HCT116 (cell line): ENCODE results near the gene PLD1. TPM values are rescaled to one million over a fixed set of nuclear protein-coding genes. Genes with fewer than 3 reads are reported as not detected.

Source experiments
- ATAC-seq: fragments of 200-7000 bp; cut with Tn5 transposase; 2 replicates; pipeline ENCODE4 v1.9.1; 2020; ENCODE audit warnings: mild to moderate bottlenecking, moderate library complexity
- BruUV-seq: library from RNA; stranded (reverse); fragments of 400-500 nt; replicated peaks from 2 replicates; lab custom pipeline; 2021; lab: Mats Ljungman, UMichigan
- CTCF ChIA-PET: fragments of 300-600 bp; sonication (Branson Sonifier 250); formaldehyde crosslinking; loops from one replicate; lab custom pipeline; 2021; ENCODE audit warnings: antibody characterized with exemption; lab: Charles Lee
- POLR2A ChIA-PET: fragments of 300-600, 350-600 bp; sonication (Branson Sonifier 250); formaldehyde crosslinking; loops from one replicate; lab custom pipeline; 2021; ENCODE audit warnings: antibody characterized with exemption; lab: Charles Lee
- RAD21 ChIA-PET, 2 experiments: fragments of 300-600 bp; sonication (Branson Sonifier 250); formaldehyde crosslinking; loops; one replicate each; lab custom pipeline; 2023; ENCODE audit warnings: low total read pairs in 2 of 2; ENCODE audit not compliant: uncharacterized antibody in 2 of 2, unreplicated experiment in 2 of 2, low non-redundant PET in 1 of 2; lab: Charles Lee
- DNase-seq: peaks from one replicate; pipeline ENCODE4 v3.0.0-alpha.2; 2010; ENCODE audit warnings: low read depth, low spot score
- H2AFZ ChIP-seq: fragments of 200-600 bp; shearing (Covaris generic), sonication (generic); 2 replicates; pipeline ENCODE4 v1.6.1; 2017; ENCODE audit warnings: low read depth, mixed run types, mixed read lengths, antibody characterized with exemption, low read length; ENCODE audit not compliant: poor library complexity, severe bottlenecking
- H3K27ac ChIP-seq: 2 replicates; pipeline ENCODE4 v1.5.1; 2012; ENCODE audit warnings: low read depth, low read length
- H3K27me3 ChIP-seq: fragments of 200-600 bp; sonication (generic); 2 replicates; pipeline ENCODE4 v1.6.1; 2016; ENCODE audit warnings: mixed run types, low read length, mixed read lengths; ENCODE audit not compliant: insufficient read depth
- H3K36me3 ChIP-seq, 2 experiments: fragments of 200-500 bp in 1 of 2; fragments of 200-600 bp in 1 of 2; sonication (Bioruptor generic) in 1 of 2; sonication (generic) in 1 of 2; 2 replicates each; pipeline versions ENCODE4 v1.5.1 to v1.6.1; 2014 to 2016; ENCODE audit warnings: low read length in 2 of 2, inconsistent platforms in 1 of 2, mixed read lengths in 1 of 2, mixed run types in 1 of 2; ENCODE audit not compliant: insufficient read depth in 2 of 2, control insufficient read depth in 1 of 2
- H3K4me1 ChIP-seq, 2 experiments: fragments of 200-600 bp in 1 of 2; sonication (generic) in 1 of 2; 2 replicates each; pipeline versions ENCODE4 v1.5.1 to v1.6.1; 2012 to 2017; ENCODE audit warnings: low read length in 2 of 2, inconsistent platforms in 1 of 2, mild to moderate bottlenecking in 1 of 2, mixed read lengths in 1 of 2, mixed run types in 1 of 2, moderate library complexity in 1 of 2; ENCODE audit not compliant: insufficient read depth in 2 of 2, control insufficient read depth in 1 of 2
- H3K4me2 ChIP-seq: fragments of 200-600 bp; sonication (generic); 2 replicates; pipeline ENCODE4 v1.6.1; 2017; ENCODE audit warnings: mixed run types, low read length, mixed read lengths
- H3K4me3 ChIP-seq, 2 experiments: fragments of 200-600 bp in 1 of 2; sonication (generic) in 1 of 2; replicated peaks in 1 of 2; 2 replicates each; pipeline ENCODE4 v1.5.1; 2011 to 2016; ENCODE audit warnings: low read length in 2 of 2, control low read depth in 1 of 2, low read depth in 1 of 2, mild to moderate bottlenecking in 1 of 2, mixed read lengths in 1 of 2, mixed run types in 1 of 2
- H3K79me2 ChIP-seq: fragments of 200-600 bp; sonication (generic); 2 replicates; pipeline ENCODE4 v1.6.1; 2017; ENCODE audit warnings: mild to moderate bottlenecking, mixed run types, low read length, moderate library complexity, mixed read lengths; ENCODE audit not compliant: insufficient read depth
- H3K9ac ChIP-seq: fragments of 200-600 bp; sonication (generic); 2 replicates; pipeline ENCODE4 v1.6.1; 2016; ENCODE audit warnings: low read length, mixed read lengths
- H3K9me2 ChIP-seq: fragments of 200-600 bp; sonication (generic), shearing (Covaris generic); 2 replicates; pipeline ENCODE4 v1.6.1; 2017; ENCODE audit warnings: mixed run types, mild to moderate bottlenecking, moderate library complexity; ENCODE audit not compliant: insufficient read depth
- H3K9me3 ChIP-seq, 2 experiments: fragments of 200-500 bp in 1 of 2; fragments of 200-600 bp in 1 of 2; sonication (Bioruptor generic) in 1 of 2; sonication (generic) in 1 of 2; 2 replicates each; pipeline ENCODE4 v1.6.1; 2014 to 2017; ENCODE audit warnings: low read length in 2 of 2, mixed read lengths in 2 of 2, inconsistent platforms in 1 of 2, low read depth in 1 of 2, mild to moderate bottlenecking in 1 of 2, mixed run types in 1 of 2, moderate library complexity in 1 of 2; ENCODE audit not compliant: control insufficient read depth in 1 of 2, insufficient read depth in 1 of 2
- H4K20me1 ChIP-seq: fragments of 200-600 bp; sonication (generic), shearing (Covaris generic); 2 replicates; pipeline ENCODE4 v1.6.1; 2017; ENCODE audit warnings: mixed run types, mild to moderate bottlenecking, moderate library complexity; ENCODE audit not compliant: insufficient read depth
- FOSL1 ChIP-seq: IDR thresholded peaks from 2 replicates; pipeline ENCODE4 v1.6.1; 2012; ENCODE audit warnings: low read depth
- RAD21 ChIP-seq: IDR thresholded peaks from 2 replicates; pipeline ENCODE4 v1.6.1; 2012; ENCODE audit warnings: low read depth, mild to moderate bottlenecking
- SIN3A ChIP-seq: IDR thresholded peaks from 2 replicates; pipeline ENCODE4 v1.6.1; 2012; ENCODE audit warnings: low read depth
- TCF7L2 ChIP-seq: IDR thresholded peaks from 2 replicates; pipeline ENCODE4 v1.7.0; 2011; ENCODE audit warnings: borderline replicate concordance, inconsistent platforms; ENCODE audit not compliant: insufficient read depth, insufficient read length; ENCODE audit errors: extremely low read depth
- YY1 ChIP-seq: IDR thresholded peaks from 2 replicates; pipeline ENCODE4 v1.6.1; 2011; ENCODE audit warnings: low read length, low read depth, moderate library complexity, mild to moderate bottlenecking; ENCODE audit not compliant: insufficient replicate concordance; ENCODE audit errors: extremely low read depth
- ZNF274 ChIP-seq: fragments of 200-500 bp; sonication (Bioruptor generic); IDR thresholded peaks from 2 replicates; pipeline ENCODE4 v1.6.1; 2014; ENCODE audit warnings: mild to moderate bottlenecking, low read depth, low read length, inconsistent platforms
- intact Hi-C: fragments of 100-400 bp; cut with micrococcal nuclease; formaldehyde crosslinking; loops from 2 replicates; pipeline ENCODE4 v1.10.0; 2022
- total RNA-seq: library from RNA; stranded (reverse); gene quantifications from one replicate; pipeline ENCODE4 v1.2.1, GENCODE V29; 2021; ENCODE audit not compliant: unreplicated experiment
- TF ChIP-seq, protein P1 (sequence below): IDR thresholded peaks from 2 replicates; pipeline ENCODE4 v1.6.1; 2012; ENCODE audit warnings: low read depth
- TF ChIP-seq, protein P2 (sequence below): IDR thresholded peaks from 2 replicates; pipeline ENCODE4 v1.6.1; 2012

The PLD1 gene
- total RNA-seq, 1 experiment from 2014 or later: 8.4 TPM

DNA sequence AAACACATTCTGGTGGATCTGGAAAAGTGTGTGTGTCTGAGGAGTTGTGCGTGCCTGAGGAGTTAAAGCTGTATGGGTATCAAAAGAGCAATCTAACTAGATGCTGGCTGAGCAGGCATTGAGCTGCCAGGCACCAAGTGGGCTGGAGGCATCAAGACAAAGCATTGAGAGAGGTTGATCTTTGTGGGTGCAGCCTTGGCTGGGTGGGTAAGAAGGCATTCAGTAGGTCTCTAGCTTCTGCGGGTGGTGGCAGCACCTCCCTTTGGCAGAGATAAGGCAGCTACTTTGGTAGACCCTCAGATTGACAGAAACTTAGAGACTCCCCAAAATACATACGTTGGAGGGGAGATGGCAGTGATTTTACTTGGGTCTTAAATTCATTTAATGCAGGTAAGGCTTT is 17.1 kb upstream of the PLD1 start:
- Histone ChIP-seq H3K9me3 (no peaks in the 10 kb centered on the region), H2AFZ (no peak overlapping the region), H3K4me1 (peaks cover 3 to 8% of the 10 kb centered on the region in 2 experiments; a peak in 2 of 4 replicates), H3K9me2 (no peaks in the 10 kb centered on the region), H3K4me3 (no peak overlapping the region), H3K79me2 (no peaks in the 10 kb centered on the region), H3K4me2 (no peak overlapping the region), H4K20me1 (no peaks in the 10 kb centered on the region), H3K27ac (no peak overlapping the region), H3K36me3 (no peaks in the 10 kb centered on the region), H3K27me3 (no peaks in the 10 kb centered on the region), H3K9ac (no peak overlapping the region)
- DNase-seq (no peak), ATAC-seq (no peak)
- POLR2A ChIA-PET: no interaction called here
- no peak for TF ChIP-seq ZNF274
- TF ChIP-seq YY1: no peak
- TF ChIP-seq FOSL1: no peak
- BruUV-seq: no TSS peak
- RAD21 ChIA-PET: interaction anchor here in 1 of 2 experiments (0.7 kb wide), 1 partner anchor 17 kb away, joined by 3 read pairs; no protein-coding TSS in a partner anchor
- intact Hi-C loops: no loop called here
- CTCF ChIA-PET: interaction anchor here (0.7 to 0.8 kb wide), 3 partner anchors 21 to 865 kb away, joined by 3 to 4 read pairs (median 3); no protein-coding TSS in a partner anchor

DNA sequence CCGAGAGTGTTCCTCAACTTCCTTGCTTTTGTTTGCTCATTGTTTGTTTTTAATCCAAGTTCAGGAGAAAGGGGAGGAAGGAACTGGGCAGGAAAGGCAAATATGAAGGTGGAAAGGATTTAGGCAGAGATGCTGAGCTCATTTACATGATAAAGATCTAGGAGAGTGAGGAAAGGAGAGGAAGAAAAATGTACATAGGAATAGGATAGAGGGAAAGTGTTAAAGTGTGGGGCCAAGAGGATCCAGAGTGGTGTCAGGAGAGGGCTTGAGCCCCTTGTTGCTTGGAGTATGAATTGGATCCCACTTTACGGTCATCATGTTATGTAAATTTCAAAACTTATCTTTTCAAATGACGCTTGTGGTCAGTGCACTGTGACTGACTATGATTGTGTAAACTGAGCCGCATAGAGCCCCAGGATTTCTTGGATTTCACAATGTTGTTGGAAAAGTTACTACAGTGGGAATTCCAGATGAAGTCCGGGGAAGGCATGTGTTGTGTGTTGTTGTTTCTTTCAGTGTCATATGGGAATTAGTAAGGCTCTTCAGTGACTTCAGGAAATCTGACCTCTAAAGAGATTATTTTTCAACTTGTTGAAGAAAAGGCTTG is 15.0 kb upstream of the PLD1 start:
- no peak overlapping the region for H2AFZ ChIP-seq
- no TSS peak for BruUV-seq
- H3K27me3 ChIP-seq: no peaks in the 10 kb centered on the region
- DNase-seq (no peak), ATAC-seq (no peak)
- H3K4me3 ChIP-seq: no peak overlapping the region
- H3K9me2 ChIP-seq: no peaks in the 10 kb centered on the region
- no peaks in the 10 kb centered on the region for H3K9me3 ChIP-seq
- H3K4me2 ChIP-seq: no peak overlapping the region
- no peak overlapping the region for H3K27ac ChIP-seq
- H3K36me3 ChIP-seq: no peaks in the 10 kb centered on the region
- H3K9ac ChIP-seq: no peak overlapping the region
- CTCF ChIA-PET: no interaction called here
- intact Hi-C loops: no loop called here
- no peaks in the 10 kb centered on the region for H3K79me2 ChIP-seq
- RAD21 ChIA-PET: no interaction called here
- H3K4me1 ChIP-seq: peaks cover 3 to 6% of the 10 kb centered on the region in 2 experiments; a peak in 2 of 4 replicates
- no peaks in the 10 kb centered on the region for H4K20me1 ChIP-seq
- POLR2A ChIA-PET: no interaction called here
- no peak for TF ChIP-seq RAD21
- TF ChIP-seq, protein P1, sequence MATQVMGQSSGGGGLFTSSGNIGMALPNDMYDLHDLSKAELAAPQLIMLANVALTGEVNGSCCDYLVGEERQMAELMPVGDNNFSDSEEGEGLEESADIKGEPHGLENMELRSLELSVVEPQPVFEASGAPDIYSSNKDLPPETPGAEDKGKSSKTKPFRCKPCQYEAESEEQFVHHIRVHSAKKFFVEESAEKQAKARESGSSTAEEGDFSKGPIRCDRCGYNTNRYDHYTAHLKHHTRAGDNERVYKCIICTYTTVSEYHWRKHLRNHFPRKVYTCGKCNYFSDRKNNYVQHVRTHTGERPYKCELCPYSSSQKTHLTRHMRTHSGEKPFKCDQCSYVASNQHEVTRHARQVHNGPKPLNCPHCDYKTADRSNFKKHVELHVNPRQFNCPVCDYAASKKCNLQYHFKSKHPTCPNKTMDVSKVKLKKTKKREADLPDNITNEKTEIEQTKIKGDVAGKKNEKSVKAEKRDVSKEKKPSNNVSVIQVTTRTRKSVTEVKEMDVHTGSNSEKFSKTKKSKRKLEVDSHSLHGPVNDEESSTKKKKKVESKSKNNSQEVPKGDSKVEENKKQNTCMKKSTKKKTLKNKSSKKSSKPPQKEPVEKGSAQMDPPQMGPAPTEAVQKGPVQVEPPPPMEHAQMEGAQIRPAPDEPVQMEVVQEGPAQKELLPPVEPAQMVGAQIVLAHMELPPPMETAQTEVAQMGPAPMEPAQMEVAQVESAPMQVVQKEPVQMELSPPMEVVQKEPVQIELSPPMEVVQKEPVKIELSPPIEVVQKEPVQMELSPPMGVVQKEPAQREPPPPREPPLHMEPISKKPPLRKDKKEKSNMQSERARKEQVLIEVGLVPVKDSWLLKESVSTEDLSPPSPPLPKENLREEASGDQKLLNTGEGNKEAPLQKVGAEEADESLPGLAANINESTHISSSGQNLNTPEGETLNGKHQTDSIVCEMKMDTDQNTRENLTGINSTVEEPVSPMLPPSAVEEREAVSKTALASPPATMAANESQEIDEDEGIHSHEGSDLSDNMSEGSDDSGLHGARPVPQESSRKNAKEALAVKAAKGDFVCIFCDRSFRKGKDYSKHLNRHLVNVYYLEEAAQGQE: no peak
- TF ChIP-seq SIN3A: no peak
- TF ChIP-seq, protein P2, sequence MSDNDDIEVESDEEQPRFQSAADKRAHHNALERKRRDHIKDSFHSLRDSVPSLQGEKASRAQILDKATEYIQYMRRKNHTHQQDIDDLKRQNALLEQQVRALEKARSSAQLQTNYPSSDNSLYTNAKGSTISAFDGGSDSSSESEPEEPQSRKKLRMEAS: no peak
- TF ChIP-seq TCF7L2: no peak
- no peak for TF ChIP-seq YY1
- TF ChIP-seq, all 23 proteins: peak for 0
